HEK293 (cell line): ENCODE results near the gene INPP5A.

Experiments used
- CTCF ChIA-PET: fragments of 350-600 bp; formaldehyde crosslinking; extraction: SDS; loops from one replicate; lab custom pipeline; 2021; ENCODE audit warnings: antibody characterized with exemption; lab: Yijun Ruan, JAX
- POLR2A ChIA-PET: fragments of 300-600 bp; formaldehyde crosslinking; extraction: SDS; loops from one replicate; lab custom pipeline; 2020; ENCODE audit warnings: antibody characterized with exemption, inconsistent platforms; lab: Yijun Ruan, JAX
- H3K27ac ChIP-seq: fragments of 200-500 bp; sonication (Bioruptor generic); 2 replicates; pipeline ENCODE4 v1.5.1; 2014; ENCODE audit warnings: low read depth, low read length, control low read depth, inconsistent platforms; ENCODE audit errors: extremely low read depth
- H3K36me3 ChIP-seq, 2 experiments: fragments of 200-500 bp in 1 of 2; sonication (Bioruptor generic) in 1 of 2; 1 replicate in 1 of 2; 2 replicates in 1 of 2; pipeline ENCODE4 v1.5.1; 2014 to 2017; ENCODE audit warnings: inconsistent platforms in 2 of 2, low read length in 2 of 2; ENCODE audit not compliant: control insufficient read depth in 2 of 2, insufficient read depth in 1 of 2
- H3K4me1 ChIP-seq: fragments of 200-500 bp; sonication (Bioruptor generic); 2 replicates; pipeline ENCODE4 v1.5.1; 2014; ENCODE audit warnings: mild to moderate bottlenecking, low read length, inconsistent platforms; ENCODE audit not compliant: control insufficient read depth, insufficient read depth
- H3K4me3 ChIP-seq: 2 replicates; pipeline ENCODE4 v1.5.1; 2011; ENCODE audit warnings: low read depth, mild to moderate bottlenecking, control low read depth, low read length, moderate library complexity
- H3K9me3 ChIP-seq: fragments of 200-500 bp; sonication (Bioruptor generic); 2 replicates; pipeline ENCODE4 v1.5.1; 2014; ENCODE audit warnings: low read depth, low read length, inconsistent platforms; ENCODE audit not compliant: control insufficient read depth, insufficient read depth
- KLF17 ChIP-seq: fragments of 450-650 bp; formaldehyde crosslinking; IDR thresholded peaks from 2 replicates; pipeline ENCODE4 v1.5.1; 2016; ENCODE audit warnings: missing biosample characterization, missing genetic modification characterization
- OSR2 ChIP-seq: fragments of 450-650 bp; formaldehyde crosslinking; IDR thresholded peaks from 2 replicates; pipeline ENCODE4 v1.5.1; 2016; ENCODE audit warnings: missing biosample characterization, missing genetic modification characterization
- OVOL3 ChIP-seq: fragments of 450-650 bp; formaldehyde crosslinking; IDR thresholded peaks from 2 replicates; pipeline ENCODE4 v1.5.1; 2016; ENCODE audit warnings: missing biosample characterization, missing genetic modification characterization
- TRIM28 ChIP-seq: IDR thresholded peaks from 2 replicates; pipeline ENCODE4 v1.6.1; 2011; ENCODE audit warnings: low read length, control low read depth, borderline replicate concordance
- ZBTB10 ChIP-seq: fragments of 450-650 bp; formaldehyde crosslinking; IDR thresholded peaks from 2 replicates; pipeline ENCODE4 v1.5.1; 2016; ENCODE audit warnings: missing biosample characterization, missing genetic modification characterization
- ZBTB20 ChIP-seq: fragments of 450-650 bp; formaldehyde crosslinking; IDR thresholded peaks from 2 replicates; pipeline ENCODE4 v1.5.1; 2016; ENCODE audit warnings: missing biosample characterization, missing genetic modification characterization
- ZNF112 ChIP-seq: fragments of 450-650 bp; formaldehyde crosslinking; IDR thresholded peaks from 2 replicates; pipeline ENCODE4 v1.5.0; 2017; ENCODE audit warnings: missing biosample characterization, missing genetic modification characterization
- ZNF155 ChIP-seq: fragments of 450-650 bp; formaldehyde crosslinking; IDR thresholded peaks from 2 replicates; pipeline ENCODE4 v1.5.1; 2016; ENCODE audit warnings: missing biosample characterization, missing genetic modification characterization
- ZNF169 ChIP-seq: fragments of 450-650 bp; formaldehyde crosslinking; IDR thresholded peaks from 2 replicates; pipeline ENCODE4 v1.5.1; 2016; ENCODE audit warnings: missing biosample characterization, missing genetic modification characterization
- ZNF174 ChIP-seq: fragments of 450-650 bp; formaldehyde crosslinking; IDR thresholded peaks from 2 replicates; pipeline ENCODE4 v1.5.0; 2017; ENCODE audit warnings: missing biosample characterization, mild to moderate bottlenecking, missing genetic modification characterization
- ZNF223 ChIP-seq: fragments of 450-650 bp; formaldehyde crosslinking; IDR thresholded peaks from 2 replicates; pipeline ENCODE4 v1.5.1; 2016; ENCODE audit warnings: missing biosample characterization, missing genetic modification characterization
- ZNF350 ChIP-seq: fragments of 450-650 bp; formaldehyde crosslinking; IDR thresholded peaks from 2 replicates; pipeline ENCODE4 v1.5.0; 2017; ENCODE audit warnings: missing biosample characterization, mild to moderate bottlenecking, missing genetic modification characterization
- ZNF362 ChIP-seq: fragments of 450-650 bp; formaldehyde crosslinking; IDR thresholded peaks from 2 replicates; pipeline ENCODE4 v1.5.1; 2016; ENCODE audit warnings: missing biosample characterization, missing genetic modification characterization
- ZNF423 ChIP-seq: fragments of 450-650 bp; formaldehyde crosslinking; IDR thresholded peaks from 2 replicates; pipeline ENCODE4 v1.5.1; 2016; ENCODE audit warnings: missing biosample characterization, missing genetic modification characterization
- ZNF48 ChIP-seq: fragments of 450-650 bp; formaldehyde crosslinking; IDR thresholded peaks from 2 replicates; pipeline ENCODE4 v1.5.1; 2016; ENCODE audit warnings: missing biosample characterization, missing genetic modification characterization
- ZNF585B ChIP-seq: fragments of 450-650 bp; formaldehyde crosslinking; IDR thresholded peaks from 2 replicates; pipeline ENCODE4 v1.5.1; 2016; ENCODE audit warnings: missing biosample characterization, missing genetic modification characterization
- ZNF677 ChIP-seq: fragments of 450-650 bp; IDR thresholded peaks from 2 replicates; pipeline ENCODE4 v1.5.0; 2018; ENCODE audit warnings: missing biosample characterization, mild to moderate bottlenecking, missing genetic modification characterization, moderate library complexity
- ZNF692 ChIP-seq: fragments of 450-650 bp; formaldehyde crosslinking; IDR thresholded peaks from 2 replicates; pipeline ENCODE4 v1.5.1; 2016; ENCODE audit warnings: missing biosample characterization, missing genetic modification characterization
- ZNF785 ChIP-seq: fragments of 450-650 bp; formaldehyde crosslinking; IDR thresholded peaks from 2 replicates; pipeline ENCODE4 v1.5.1; 2016; ENCODE audit warnings: missing biosample characterization, missing genetic modification characterization

INPP5A gene

GRCh38 chr10:132624061-132624846 is 86.7 kb downstream of the INPP5A start:
- Histone ChIP-seq H3K36me3 (no peaks in the 10 kb centered on the region), H3K4me1 (no peaks in the 10 kb centered on the region), H3K9me3 (no peaks in the 10 kb centered on the region), H3K4me3 (no peak overlapping the region), H3K27ac (no peak overlapping the region)
- no peak for TF ChIP-seq ZNF112 (tag by site-specific recombination)
- TF ChIP-seq OSR2 (tag by site-specific recombination) = no peak
- no peak for TF ChIP-seq ZNF350 (tag by site-specific recombination)
- no peak for TF ChIP-seq ZNF155 (tag by site-specific recombination)
- no peak for TF ChIP-seq ZNF692 (tag by site-specific recombination)
- no peak for TF ChIP-seq ZNF785 (tag by site-specific recombination)
- TF ChIP-seq ZNF174 (tag by site-specific recombination) = no peak
- no peak for TF ChIP-seq ZNF223 (tag by site-specific recombination)
- no peak for TF ChIP-seq ZNF48 (tag by site-specific recombination)
- no peak for TF ChIP-seq ZNF423 (tag by site-specific recombination)
- TF ChIP-seq TRIM28 = no peak
- no peak for TF ChIP-seq ZNF585B (tag by site-specific recombination)
- no peak for TF ChIP-seq OVOL3 (tag by site-specific recombination)
- TF ChIP-seq ZNF677 (tag by site-specific recombination) = no peak
- no peak for TF ChIP-seq ZBTB10 (tag by site-specific recombination)
- TF ChIP-seq ZBTB20 = no peak
- ChIA-PET POLR2A (no interaction called here), CTCF (no interaction called here)

GRCh38 chr10:132624847-132625471 is 87.4 kb downstream of the INPP5A start:
- H3K4me1 ChIP-seq = no peaks in the 10 kb centered on the region
- H3K27ac ChIP-seq = no peak overlapping the region
- H3K36me3 ChIP-seq = no peaks in the 10 kb centered on the region
- H3K9me3 ChIP-seq = no peaks in the 10 kb centered on the region
- TF ChIP-seq KLF17 = no peak
- no peak for TF ChIP-seq ZNF169 (tag by site-specific recombination)
- no peak for TF ChIP-seq ZNF362 (tag by site-specific recombination)
- TF ChIP-seq, all 188 proteins: peak for 0
- ChIA-PET POLR2A (no interaction called here), CTCF (no interaction called here)
- H3K4me3 ChIP-seq = no peak overlapping the region
